NCI-H748 treated with DMSO at 0.1 percent for 48 hours (cell line): ENCODE results near the gene TEX13B.
A peak's percentile ranks its signal among the peaks of the same experiment; 100 is the strongest.

Source experiments
- DNase-seq: peaks from one replicate; lab custom pipeline; 2025; lab: John Stamatoyannopoulos, UW

The TEX13B gene

GRCh38 chrX:107936434-107936730 is 45.8 kb downstream of the TEX13B start:
- DNase-seq, result no peak

- DNase-seq, result peak; percentile 20
Observed at GRCh38 chrX:107935664-107936433, 46.3 kb downstream of the TEX13B start.

GRCh38 chrX:107935200-107935599 is 47.0 kb downstream of the TEX13B start:
- DNase-seq, result peak; percentile 45

GRCh38 chrX:107934262-107934661 is 47.9 kb downstream of the TEX13B start:
- no peak for DNase-seq
